ENCODE data around the gene RSPRY1. TPM values are rescaled to one million over a fixed set of nuclear protein-coding genes. Genes with fewer than 3 reads are reported as not detected.

Gene RSPRY1
- total RNA-seq, 2 donors from 2014 or later: 37.2 to 38.6 TPM

- no peaks in the 10 kb centered on the region for H3K9me3 Mint-ChIP-seq
- H3K36me3 Mint-ChIP-seq: peaks cover 0 to 8% of the 10 kb centered on the region in 2 donors
- no peak overlapping the region for H3K27ac Mint-ChIP-seq
- DNase-seq (ENCODE audit: low spot score in 2 of 2) (no peak), ATAC-seq (no peak)
These were observed 40.8 kb downstream of the RSPRY1 start for GRCh38 chr16:57226701-57227621.

GRCh38 chr16:57229079-57229478, 43.0 kb downstream of the RSPRY1 start:
- no peak overlapping the region for H3K27ac Mint-ChIP-seq
- ATAC-seq (no peak), DNase-seq (ENCODE audit: low spot score in 2 of 2) (no peak)
- no peaks in the 10 kb centered on the region for H3K9me3 Mint-ChIP-seq
- peaks cover 0 to 8% of the 10 kb centered on the region in 2 donors for H3K36me3 Mint-ChIP-seq

GRCh38 chr16:57231821-57232350, 45.8 kb downstream of the RSPRY1 start:
- H3K27ac Mint-ChIP-seq: no peak overlapping the region
- DNase-seq (ENCODE audit: low spot score in 2 of 2): no peak
- H3K9me3 Mint-ChIP-seq: no peaks in the 10 kb centered on the region
- ATAC-seq: no peak
- H3K36me3 Mint-ChIP-seq: peaks cover 0 to 20% of the 10 kb centered on the region in 2 donors

GRCh38 chr16:57233944-57234706, 48.0 kb downstream of the RSPRY1 start:
- H3K36me3 Mint-ChIP-seq: peaks cover 0 to 20% of the 10 kb centered on the region in 2 donors
- H3K27ac Mint-ChIP-seq: no peak overlapping the region
- H3K9me3 Mint-ChIP-seq: no peaks in the 10 kb centered on the region
- ATAC-seq (no peak), DNase-seq (ENCODE audit: low spot score in 2 of 2) (no peak)

- no peak overlapping the region for H3K27ac Mint-ChIP-seq
- H3K9me3 Mint-ChIP-seq: no peaks in the 10 kb centered on the region
- DNase-seq (ENCODE audit: low spot score in 2 of 2) (no peak), ATAC-seq (no peak)
- peaks cover 0 to 20% of the 10 kb centered on the region in 2 donors for H3K36me3 Mint-ChIP-seq
These were observed 48.6 kb downstream of the RSPRY1 start for GRCh38 chr16:57234707-57235092.

- Mint-ChIP-seq H3K27ac (peak overlapping the region in 1 of 2 donors; percentile 82), H3K36me3 (peaks cover 0 to 16% of the 10 kb centered on the region in 2 donors), H3K9me3 (no peaks in the 10 kb centered on the region)
- DNase-seq (ENCODE audit: low spot score in 2 of 2): peak in 1 of 2 donors; percentile 43
- peak; percentile 92 to 97 for ATAC-seq
These were observed 49.2 kb downstream of the RSPRY1 start for GRCh38 chr16:57235128-57236021.

- DNase-seq (ENCODE audit: low spot score in 2 of 2): no peak
- Mint-ChIP-seq H3K9me3 (no peaks in the 10 kb centered on the region), H3K27ac (peak overlapping the region; percentile 48 to 82), H3K36me3 (peaks cover 0 to 13% of the 10 kb centered on the region in 2 donors)
- ATAC-seq: no peak
These were observed 49.9 kb downstream of the RSPRY1 start for GRCh38 chr16:57236022-57236350.

GRCh38 chr16:57238682-57239081, 52.6 kb downstream of the RSPRY1 start:
- DNase-seq (ENCODE audit: low spot score in 2 of 2) (no peak), ATAC-seq (no peak)
- Mint-ChIP-seq H3K9me3 (no peaks in the 10 kb centered on the region), H3K36me3 (peaks cover 0 to 13% of the 10 kb centered on the region in 2 donors), H3K27ac (no peak overlapping the region)

GRCh38 chr16:57239107-57239506, 53.0 kb downstream of the RSPRY1 start:
- Mint-ChIP-seq H3K36me3 (peaks cover 0 to 13% of the 10 kb centered on the region in 2 donors), H3K9me3 (no peaks in the 10 kb centered on the region), H3K27ac (no peak overlapping the region)
- ATAC-seq: no peak
- no peak for DNase-seq (ENCODE audit: low spot score in 2 of 2)

GRCh38 chr16:57240851-57241250, 54.7 kb downstream of the RSPRY1 start:
- Mint-ChIP-seq H3K9me3 (no peaks in the 10 kb centered on the region), H3K27ac (peak overlapping the region in 1 of 2 donors; percentile 24), H3K36me3 (peaks cover 2 to 6% of the 10 kb centered on the region in 2 donors)
- no peak for ATAC-seq
- no peak for DNase-seq (ENCODE audit: low spot score in 2 of 2)

- no peaks in the 10 kb centered on the region for H3K9me3 Mint-ChIP-seq
- peak overlapping the region in 1 of 2 donors; percentile 11 for H3K27ac Mint-ChIP-seq
- ATAC-seq (no peak), DNase-seq (ENCODE audit: low spot score in 2 of 2) (no peak)
- H3K36me3 Mint-ChIP-seq: peaks cover 0 to 6% of the 10 kb centered on the region in 2 donors
These were observed 56.5 kb downstream of the RSPRY1 start for GRCh38 chr16:57242650-57243049.

GRCh38 chr16:57244463-57244766, 58.3 kb downstream of the RSPRY1 start:
- H3K36me3 Mint-ChIP-seq: peaks cover 0 to 9% of the 10 kb centered on the region in 2 donors
- DNase-seq (ENCODE audit: low spot score in 2 of 2): no peak
- peak; percentile 59 to 63 for ATAC-seq
- H3K27ac Mint-ChIP-seq: peak overlapping the region; percentile 93 to 97
- H3K9me3 Mint-ChIP-seq: no peaks in the 10 kb centered on the region

GRCh38 chr16:57244767-57245471, 58.8 kb downstream of the RSPRY1 start, which contains the start of gene ARL2BP:
TSS of gene ARL2BP (plus strand) at chr16:57245259. CDS start at chr16:57245368, 109 bp downstream.
- DNase-seq (ENCODE audit: low spot score in 2 of 2): peak; percentile 98
- peak within 1 kb of the TSS; percentile 93 to 97 for H3K27ac Mint-ChIP-seq
- peak; percentile 97 to 98 for ATAC-seq
- peaks cover 0 to 14% of the 10 kb centered on the region in 2 donors for H3K36me3 Mint-ChIP-seq
- H3K9me3 Mint-ChIP-seq: no peaks in the 10 kb centered on the region

- peak; percentile 21 to 33 for ATAC-seq
- DNase-seq (ENCODE audit: low spot score in 2 of 2): no peak
- no peaks in the 10 kb centered on the region for H3K9me3 Mint-ChIP-seq
- peaks cover 0 to 15% of the 10 kb centered on the region in 2 donors for H3K36me3 Mint-ChIP-seq
- peak overlapping the region; percentile 3 to 85 for H3K27ac Mint-ChIP-seq
These were observed 59.5 kb downstream of the RSPRY1 start for GRCh38 chr16:57245472-57246113.

GRCh38 chr16:57251352-57251751, 65.2 kb downstream of the RSPRY1 start:
- DNase-seq (ENCODE audit: low spot score in 2 of 2) (no peak), ATAC-seq (no peak)
- Mint-ChIP-seq H3K9me3 (no peaks in the 10 kb centered on the region), H3K27ac (no peak overlapping the region), H3K36me3 (peaks cover 10 to 12% of the 10 kb centered on the region in 2 donors)
